HEK293 (cell line): ENCODE data around the gene DOK5.

Experiments
- CTCF ChIA-PET: fragments of 350-600 bp; formaldehyde crosslinking; extraction: SDS; loops from one replicate; lab custom pipeline; 2021; ENCODE audit warnings: antibody characterized with exemption; lab: Yijun Ruan, JAX
- POLR2A ChIA-PET: fragments of 300-600 bp; formaldehyde crosslinking; extraction: SDS; loops from one replicate; lab custom pipeline; 2020; ENCODE audit warnings: antibody characterized with exemption, inconsistent platforms; lab: Yijun Ruan, JAX
- H3K27ac ChIP-seq: fragments of 200-500 bp; sonication (Bioruptor generic); 2 replicates; pipeline ENCODE4 v1.5.1; 2014; ENCODE audit warnings: low read depth, low read length, control low read depth, inconsistent platforms; ENCODE audit errors: extremely low read depth
- H3K36me3 ChIP-seq, 2 experiments: fragments of 200-500 bp in 1 of 2; sonication (Bioruptor generic) in 1 of 2; 1 replicate in 1 of 2; 2 replicates in 1 of 2; pipeline ENCODE4 v1.5.1; 2014 to 2017; ENCODE audit warnings: inconsistent platforms in 2 of 2, low read length in 2 of 2; ENCODE audit not compliant: control insufficient read depth in 2 of 2, insufficient read depth in 1 of 2
- H3K4me1 ChIP-seq: fragments of 200-500 bp; sonication (Bioruptor generic); 2 replicates; pipeline ENCODE4 v1.5.1; 2014; ENCODE audit warnings: mild to moderate bottlenecking, low read length, inconsistent platforms; ENCODE audit not compliant: control insufficient read depth, insufficient read depth
- H3K4me3 ChIP-seq: 2 replicates; pipeline ENCODE4 v1.5.1; 2011; ENCODE audit warnings: low read depth, mild to moderate bottlenecking, control low read depth, low read length, moderate library complexity
- H3K9me3 ChIP-seq: fragments of 200-500 bp; sonication (Bioruptor generic); 2 replicates; pipeline ENCODE4 v1.5.1; 2014; ENCODE audit warnings: low read depth, low read length, inconsistent platforms; ENCODE audit not compliant: control insufficient read depth, insufficient read depth
- BCL11B ChIP-seq: fragments of 450-650 bp; formaldehyde crosslinking; IDR thresholded peaks from 2 replicates; pipeline ENCODE4 v1.5.1; 2016; ENCODE audit warnings: low read depth, missing biosample characterization, missing genetic modification characterization
- GLI2 ChIP-seq: fragments of 450-650 bp; formaldehyde crosslinking; IDR thresholded peaks from 2 replicates; pipeline ENCODE4; 2017; ENCODE audit warnings: missing biosample characterization, missing genetic modification characterization, low read depth, borderline replicate concordance
- HOXD13 ChIP-seq: sonication (generic); formaldehyde crosslinking; IDR thresholded peaks from 2 replicates; pipeline ENCODE4 v1.8.0; 2022; ENCODE audit warnings: missing genetic modification reagents, borderline replicate concordance
- KLF10 ChIP-seq: fragments of 450-650 bp; IDR thresholded peaks from 2 replicates; pipeline ENCODE4 v1.5.1; 2018; ENCODE audit warnings: missing biosample characterization, mild to moderate bottlenecking, missing genetic modification characterization
- RBAK ChIP-seq: fragments of 450-650 bp; formaldehyde crosslinking; IDR thresholded peaks from 2 replicates; pipeline ENCODE4 v1.5.1; 2016; ENCODE audit warnings: missing biosample characterization, missing genetic modification characterization
- SP2 ChIP-seq: fragments of 450-650 bp; formaldehyde crosslinking; IDR thresholded peaks from 2 replicates; pipeline ENCODE4 v1.5.1; 2016; ENCODE audit warnings: missing biosample characterization, missing genetic modification characterization
- ZIC2 ChIP-seq: fragments of 450-650 bp; formaldehyde crosslinking; IDR thresholded peaks from 2 replicates; pipeline ENCODE4 v1.5.1; 2016; ENCODE audit warnings: missing biosample characterization, missing genetic modification characterization
- ZNF138 ChIP-seq: fragments of 450-650 bp; formaldehyde crosslinking; IDR thresholded peaks from 2 replicates; pipeline ENCODE4 v1.5.1; 2016; ENCODE audit warnings: missing biosample characterization, missing genetic modification characterization, borderline replicate concordance
- ZNF155 ChIP-seq: fragments of 450-650 bp; formaldehyde crosslinking; IDR thresholded peaks from 2 replicates; pipeline ENCODE4 v1.5.1; 2016; ENCODE audit warnings: missing biosample characterization, missing genetic modification characterization
- ZNF248 ChIP-seq: fragments of 450-650 bp; formaldehyde crosslinking; IDR thresholded peaks from 2 replicates; pipeline ENCODE4 v1.5.1; 2017; ENCODE audit warnings: missing biosample characterization, missing genetic modification characterization
- ZNF426 ChIP-seq: fragments of 450-650 bp; formaldehyde crosslinking; IDR thresholded peaks from 2 replicates; pipeline ENCODE4 v1.5.1; 2017; ENCODE audit warnings: missing biosample characterization, missing genetic modification characterization, mild to moderate bottlenecking, inconsistent platforms, moderate library complexity
- ZNF600 ChIP-seq: fragments of 450-650 bp; formaldehyde crosslinking; IDR thresholded peaks from 2 replicates; pipeline ENCODE4 v1.5.1; 2016; ENCODE audit warnings: missing biosample characterization, missing genetic modification characterization
- ZNF629 ChIP-seq: fragments of 450-650 bp; formaldehyde crosslinking; IDR thresholded peaks from 2 replicates; pipeline ENCODE4 v1.5.1; 2017; ENCODE audit warnings: missing biosample characterization, missing genetic modification characterization
- ZNF768 ChIP-seq: fragments of 450-650 bp; formaldehyde crosslinking; IDR thresholded peaks from 2 replicates; pipeline ENCODE4 v1.5.1; 2018; ENCODE audit warnings: missing biosample characterization, mild to moderate bottlenecking, missing genetic modification characterization
- ZNF791 ChIP-seq: fragments of 450-650 bp; formaldehyde crosslinking; IDR thresholded peaks from 2 replicates; pipeline ENCODE4 v1.5.1; 2016; ENCODE audit warnings: missing biosample characterization, missing genetic modification characterization
- TF ChIP-seq, protein P1 (sequence below): fragments of 450-650 bp; formaldehyde crosslinking; IDR thresholded peaks from 2 replicates; pipeline ENCODE4 v1.5.1; 2017; ENCODE audit warnings: missing biosample characterization, missing genetic modification characterization
- TF ChIP-seq, protein P2 (sequence below): fragments of 450-650 bp; formaldehyde crosslinking; IDR thresholded peaks from 2 replicates; pipeline ENCODE4 v1.5.1; 2017; ENCODE audit warnings: missing biosample characterization, mild to moderate bottlenecking, missing genetic modification characterization, moderate library complexity
- TF ChIP-seq, protein P3 (sequence below): fragments of 450-650 bp; formaldehyde crosslinking; IDR thresholded peaks from 2 replicates; pipeline ENCODE4 v1.5.1; 2016; ENCODE audit warnings: missing biosample characterization, missing genetic modification characterization, borderline replicate concordance
- TF ChIP-seq, protein P4 (sequence below): fragments of 450-650 bp; formaldehyde crosslinking; IDR thresholded peaks from 2 replicates; pipeline ENCODE4 v1.5.1; 2016; ENCODE audit warnings: missing biosample characterization, missing genetic modification characterization

Gene DOK5

DNA sequence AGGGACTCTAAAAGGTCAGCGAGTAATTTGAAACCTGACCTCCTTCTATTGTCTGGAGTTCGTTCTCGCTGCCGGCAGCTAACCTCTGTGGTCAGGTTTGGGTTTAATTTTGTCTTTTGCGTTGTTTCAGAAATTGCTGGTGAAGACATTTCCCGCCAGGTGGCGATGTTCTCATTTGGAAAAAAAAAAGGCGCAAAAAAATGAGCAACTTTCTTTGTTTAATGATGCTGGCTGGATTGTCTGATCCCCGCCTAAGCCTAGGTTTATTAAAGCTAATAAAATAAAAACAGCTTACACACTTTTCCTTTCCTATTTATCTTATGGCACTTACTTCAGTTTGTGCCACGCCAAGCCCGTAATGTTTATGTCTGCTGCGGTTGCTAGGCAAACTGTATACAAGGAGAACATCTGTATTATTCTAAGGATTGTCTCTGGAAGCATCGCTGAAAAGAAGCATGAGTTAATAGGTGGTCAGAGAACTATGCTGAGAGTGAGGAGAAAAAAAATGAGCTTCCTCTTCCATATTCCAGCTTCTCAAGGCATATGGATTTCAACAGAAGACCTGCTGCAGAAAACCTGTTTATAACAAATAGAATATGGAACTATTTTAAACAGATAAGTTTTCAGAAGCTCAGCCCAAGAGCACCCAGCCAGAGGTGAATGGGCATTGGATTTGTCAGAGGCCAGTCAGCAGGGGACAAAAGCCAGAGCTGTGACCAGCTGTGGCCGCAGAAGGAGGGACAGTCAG lies 205.7 kb downstream of the DOK5 start (continued):
- TF ChIP-seq, protein P1, sequence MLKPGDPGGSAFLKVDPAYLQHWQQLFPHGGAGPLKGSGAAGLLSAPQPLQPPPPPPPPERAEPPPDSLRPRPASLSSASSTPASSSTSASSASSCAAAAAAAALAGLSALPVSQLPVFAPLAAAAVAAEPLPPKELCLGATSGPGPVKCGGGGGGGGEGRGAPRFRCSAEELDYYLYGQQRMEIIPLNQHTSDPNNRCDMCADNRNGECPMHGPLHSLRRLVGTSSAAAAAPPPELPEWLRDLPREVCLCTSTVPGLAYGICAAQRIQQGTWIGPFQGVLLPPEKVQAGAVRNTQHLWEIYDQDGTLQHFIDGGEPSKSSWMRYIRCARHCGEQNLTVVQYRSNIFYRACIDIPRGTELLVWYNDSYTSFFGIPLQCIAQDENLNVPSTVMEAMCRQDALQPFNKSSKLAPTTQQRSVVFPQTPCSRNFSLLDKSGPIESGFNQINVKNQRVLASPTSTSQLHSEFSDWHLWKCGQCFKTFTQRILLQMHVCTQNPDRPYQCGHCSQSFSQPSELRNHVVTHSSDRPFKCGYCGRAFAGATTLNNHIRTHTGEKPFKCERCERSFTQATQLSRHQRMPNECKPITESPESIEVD (tag by site-specific recombination): no peak

DNA sequence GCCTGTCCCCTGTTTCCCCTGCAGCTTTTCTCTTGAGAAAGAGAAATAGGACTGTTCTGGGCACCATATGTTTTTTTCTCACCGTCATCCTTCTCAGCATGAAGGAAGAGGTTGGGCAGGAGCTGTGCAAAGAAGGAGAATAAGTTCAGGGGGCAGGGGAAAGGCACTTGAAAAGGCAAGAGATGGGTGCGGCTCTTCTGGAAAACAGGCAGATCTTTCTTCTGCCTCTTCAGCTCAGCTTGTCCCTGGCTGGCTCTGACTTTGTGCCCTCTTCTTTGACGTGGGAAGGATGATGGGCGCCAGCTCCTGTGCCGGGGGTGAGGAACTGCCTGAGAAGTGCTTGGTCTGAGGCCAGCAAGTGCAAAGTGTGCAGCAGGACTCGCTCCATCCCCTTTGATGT lies 206.5 kb downstream of the DOK5 start:
- CTCF ChIA-PET: interaction anchor here (0.6 to 3.6 kb wide), 12 partner anchors 11 to 737 kb away, joined by 3 to 14 read pairs (median 5); no protein-coding TSS in a partner anchor
- Histone ChIP-seq H3K4me3 (no peak overlapping the region), H3K36me3 (no peaks in the 10 kb centered on the region), H3K27ac (no peak overlapping the region)
- POLR2A ChIA-PET: no interaction called here
- TF ChIP-seq ZNF600 (tag by site-specific recombination) (no peak), ZIC2 (tag by site-specific recombination) (no peak), SP2 (no peak)
- TF ChIP-seq, all 188 proteins: peak for 0
- Histone ChIP-seq H3K4me1 (no peaks in the 10 kb centered on the region), H3K9me3 (no peaks in the 10 kb centered on the region)

DNA sequence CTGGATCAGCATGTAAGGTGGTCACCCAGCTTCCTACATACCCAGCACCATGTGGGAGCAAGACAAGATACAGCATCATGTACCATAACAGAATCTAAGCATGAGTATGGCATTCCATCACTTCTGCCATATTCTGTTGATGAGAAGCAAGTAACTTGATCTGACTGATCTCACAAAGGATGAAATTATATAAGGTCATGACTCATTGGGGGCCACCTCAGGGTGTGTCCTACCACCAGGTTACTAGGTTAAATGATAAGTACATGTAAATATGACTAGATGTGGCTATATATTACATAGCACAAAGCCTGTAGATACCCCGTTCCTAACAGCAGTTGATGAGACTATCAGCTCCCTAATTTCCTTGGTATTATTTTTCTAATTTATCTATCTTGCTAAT lies 213.1 kb downstream of the DOK5 start:
- H3K4me3 ChIP-seq: no peak overlapping the region
- CTCF ChIA-PET: interaction anchor here (0.6 kb wide), 1 partner anchor 415 kb away, joined by 4 read pairs; no protein-coding TSS in a partner anchor
- POLR2A ChIA-PET: no interaction called here
- no peaks in the 10 kb centered on the region for H3K36me3 ChIP-seq
- no peak overlapping the region for H3K27ac ChIP-seq
- H3K9me3 ChIP-seq: no peaks in the 10 kb centered on the region
- H3K4me1 ChIP-seq: no peaks in the 10 kb centered on the region
- TF ChIP-seq RBAK (tag by site-specific recombination): no peak
- no peak for TF ChIP-seq ZNF629 (tag by site-specific recombination)
- no peak for TF ChIP-seq GLI2 (tag by site-specific recombination)
- TF ChIP-seq, protein P2, sequence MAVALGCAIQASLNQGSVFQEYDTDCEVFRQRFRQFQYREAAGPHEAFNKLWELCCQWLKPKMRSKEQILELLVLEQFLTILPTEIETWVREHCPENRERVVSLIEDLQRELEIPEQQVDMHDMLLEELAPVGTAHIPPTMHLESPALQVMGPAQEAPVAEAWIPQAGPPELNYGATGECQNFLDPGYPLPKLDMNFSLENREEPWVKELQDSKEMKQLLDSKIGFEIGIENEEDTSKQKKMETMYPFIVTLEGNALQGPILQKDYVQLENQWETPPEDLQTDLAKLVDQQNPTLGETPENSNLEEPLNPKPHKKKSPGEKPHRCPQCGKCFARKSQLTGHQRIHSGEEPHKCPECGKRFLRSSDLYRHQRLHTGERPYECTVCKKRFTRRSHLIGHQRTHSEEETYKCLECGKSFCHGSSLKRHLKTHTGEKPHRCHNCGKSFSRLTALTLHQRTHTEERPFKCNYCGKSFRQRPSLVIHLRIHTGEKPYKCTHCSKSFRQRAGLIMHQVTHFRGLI: no peak
- TF ChIP-seq ZNF791 (tag by site-specific recombination): no peak
- TF ChIP-seq, protein P3, sequence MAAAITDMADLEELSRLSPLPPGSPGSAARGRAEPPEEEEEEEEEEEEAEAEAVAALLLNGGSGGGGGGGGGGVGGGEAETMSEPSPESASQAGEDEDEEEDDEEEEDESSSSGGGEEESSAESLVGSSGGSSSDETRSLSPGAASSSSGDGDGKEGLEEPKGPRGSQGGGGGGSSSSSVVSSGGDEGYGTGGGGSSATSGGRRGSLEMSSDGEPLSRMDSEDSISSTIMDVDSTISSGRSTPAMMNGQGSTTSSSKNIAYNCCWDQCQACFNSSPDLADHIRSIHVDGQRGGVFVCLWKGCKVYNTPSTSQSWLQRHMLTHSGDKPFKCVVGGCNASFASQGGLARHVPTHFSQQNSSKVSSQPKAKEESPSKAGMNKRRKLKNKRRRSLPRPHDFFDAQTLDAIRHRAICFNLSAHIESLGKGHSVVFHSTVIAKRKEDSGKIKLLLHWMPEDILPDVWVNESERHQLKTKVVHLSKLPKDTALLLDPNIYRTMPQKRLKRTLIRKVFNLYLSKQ (tag by site-specific recombination): no peak
- TF ChIP-seq ZNF426 (tag by site-specific recombination): no peak
- no peak for TF ChIP-seq ZNF138 (tag by site-specific recombination)
- no peak for TF ChIP-seq BCL11B

DNA sequence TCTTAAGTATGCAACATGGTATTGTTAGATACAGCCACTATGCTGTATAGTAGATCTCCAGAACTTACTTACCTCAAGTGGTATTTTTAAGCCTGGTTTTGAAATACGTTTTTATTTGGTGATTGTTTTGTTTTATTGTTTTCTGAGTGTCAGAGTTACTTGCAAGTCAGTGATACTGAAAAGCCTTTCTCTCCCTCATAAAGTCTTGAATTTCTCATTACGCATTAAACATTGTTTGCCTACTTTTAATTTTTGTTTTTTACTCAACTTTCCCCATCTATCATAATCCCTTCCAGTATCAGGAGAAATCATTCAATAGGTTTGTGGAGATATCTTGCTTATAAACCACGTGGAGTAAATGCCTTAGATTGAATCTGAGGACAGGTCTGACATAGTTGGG lies 214.9 kb downstream of the DOK5 start:
- no peak for TF ChIP-seq HOXD13 (CRISPR knock-in tag)
- TF ChIP-seq ZNF248 (tag by site-specific recombination): no peak
- no peak for TF ChIP-seq KLF10 (tag by site-specific recombination)
- no peak for TF ChIP-seq ZNF155 (tag by site-specific recombination)
- no peak for TF ChIP-seq ZNF768 (tag by site-specific recombination)
- TF ChIP-seq, protein P4, sequence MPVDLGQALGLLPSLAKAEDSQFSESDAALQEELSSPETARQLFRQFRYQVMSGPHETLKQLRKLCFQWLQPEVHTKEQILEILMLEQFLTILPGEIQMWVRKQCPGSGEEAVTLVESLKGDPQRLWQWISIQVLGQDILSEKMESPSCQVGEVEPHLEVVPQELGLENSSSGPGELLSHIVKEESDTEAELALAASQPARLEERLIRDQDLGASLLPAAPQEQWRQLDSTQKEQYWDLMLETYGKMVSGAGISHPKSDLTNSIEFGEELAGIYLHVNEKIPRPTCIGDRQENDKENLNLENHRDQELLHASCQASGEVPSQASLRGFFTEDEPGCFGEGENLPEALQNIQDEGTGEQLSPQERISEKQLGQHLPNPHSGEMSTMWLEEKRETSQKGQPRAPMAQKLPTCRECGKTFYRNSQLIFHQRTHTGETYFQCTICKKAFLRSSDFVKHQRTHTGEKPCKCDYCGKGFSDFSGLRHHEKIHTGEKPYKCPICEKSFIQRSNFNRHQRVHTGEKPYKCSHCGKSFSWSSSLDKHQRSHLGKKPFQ (tag by site-specific recombination): no peak
- POLR2A ChIA-PET: no interaction called here

More for the DNA sequence above, 214.9 kb downstream of the DOK5 start:
- no peak overlapping the region for H3K27ac ChIP-seq
- no peaks in the 10 kb centered on the region for H3K9me3 ChIP-seq
- H3K4me1 ChIP-seq: no peaks in the 10 kb centered on the region
- CTCF ChIA-PET: no interaction called here
- H3K36me3 ChIP-seq: no peaks in the 10 kb centered on the region
- H3K4me3 ChIP-seq: no peak overlapping the region
